Psoas muscle (tissue), 8 donors: Measurements from ENCODE around the gene MT1F. TPM values are rescaled to one million over a fixed set of nuclear protein-coding genes. Genes with fewer than 3 reads are reported as not detected.
"Not testable (repeated sequence)": the region's sequence is repeated elsewhere in the genome, so short reads cannot be mapped to it uniquely, and the experiment has no call there.

Experiments used
- ATAC-seq, 4 donors: fragments of 200-7000 bp; cut with Tn5 transposase; one replicate each; pipeline ENCODE4 v1.9.1; 2020; ENCODE audit warnings: moderate library complexity in 3 of 4, mild to moderate bottlenecking in 2 of 4
- DNase-seq, 2 donors: peaks; one replicate each; pipeline ENCODE4 v3.0.0-alpha.2; 2020
- H3K27ac ChIP-seq: fragments of 200-600 bp; one replicate; pipeline ENCODE4 v1.8.0; 2022
- H3K27me3 ChIP-seq, 3 donors: fragments of 200-600 bp in 1 of 3; one replicate each; pipeline versions ENCODE4 v1.6.1 to v1.8.0; 2013 to 2022; ENCODE audit warnings: low read length in 2 of 3, mild to moderate bottlenecking in 2 of 3, moderate library complexity in 1 of 3; ENCODE audit not compliant: insufficient read depth in 3 of 3
- H3K36me3 ChIP-seq, 2 donors: fragments of 200-600 bp in 1 of 2; one replicate each; pipeline versions ENCODE4 v1.6.1 to v1.8.0; 2013 to 2022; ENCODE audit warnings: low read depth in 1 of 2, mild to moderate bottlenecking in 1 of 2, moderate library complexity in 1 of 2; ENCODE audit not compliant: insufficient read depth in 1 of 2
- H3K4me1 ChIP-seq: fragments of 200-600 bp; one replicate; pipeline ENCODE4 v1.8.0; 2022
- H3K4me3 ChIP-seq: fragments of 200-600 bp; one replicate; pipeline ENCODE4 v1.8.0; 2022; ENCODE audit warnings: mild to moderate bottlenecking
- H3K9me3 ChIP-seq: fragments of 200-600 bp; one replicate; pipeline ENCODE4 v1.8.0; 2022
- WGBS, 3 donors: extraction: QIAGEN DNeasy Blood & Tissue Kit; methylation state at CpG; one replicate each; pipeline versions ENCODE4 v1.1.6 to v1.1.7; 2013; 5-methylcytosine and 5-hydroxymethylcytosine counted together
- intact Hi-C, 2 donors: fragments of 100-400 bp; cut with DNase I; formaldehyde crosslinking; loops; one replicate each; pipeline versions ENCODE4 v1.11.0 to v1.14.2; 2022
- polyA plus RNA-seq, 3 donors: library from polyadenylated mRNA; stranded (reverse); fragments of 200-250 nt; gene quantifications; one replicate each; pipeline ENCODE4 v1.2.3, GENCODE V29; 2013
- total RNA-seq, 4 donors: library from RNA; stranded (reverse); fragmentation: NEBNext Ultra II Directional in 2 of 4; extraction: Animal tissue kit (Norgen Biotek cat#: 25700) in 2 of 4; gene quantifications; one replicate each; pipeline versions ENCODE4 v1.2.1 to v1.2.4, GENCODE V29; 2021 to 2023
- TF ChIP-seq, protein P1 (sequence below): fragments of 200-600 bp; IDR thresholded peaks from one replicate; pipeline ENCODE4 v1.8.0; 2022; ENCODE audit warnings: antibody characterized with exemption
- donor health status: healthy with polysubstance abuse.
- donor health status: DM: no; HTN: no; CAD: no; lungs with moderate emphysema.
- donor health status: Bipolar disorder and iron deficiency.
- donor health status: healthy.
- donor health status: DM: yes; HTN: yes; CAD: no.
- donor health status: DM: no; HTN: no; CAD: no.
- donor health status: DM: no; HTN: no; CAD: no.
- donor health status: DM: yes; HTN: yes; CAD: no.

MT1F gene
- total and polyA plus RNA-seq, 7 donors, result 0.73 to 3.2 (median 1.2) TPM; not detected in 1

GRCh38 chr16:56667581-56668571 is 10.1 kb downstream of the MT1F start, which contains the start of gene MT1G:
TSS of gene MT1G (minus strand) at chr16:56668065. CDS start at chr16:56667993, 72 bp downstream.
- peaks cover 2 to 55% (median 4%) of the 10 kb centered on the region in 3 donors for H3K27me3 ChIP-seq
- 21 to 24% (median 22%) methylated on average over 38 to 46 of the region's 46 CpGs for WGBS, 3 donors
- DNase-seq (peak; percentile 68 to 78), ATAC-seq (peak; percentile 72 to 78 (median 76))
- H3K27ac ChIP-seq, result no peak within 1 kb of the TSS
- H3K36me3 ChIP-seq, result no peaks in the 10 kb centered on the region
- peak within 1 kb of the TSS; percentile 30 for H3K4me3 ChIP-seq
- no peaks in the 10 kb centered on the region for H3K9me3 ChIP-seq
- H3K4me1 ChIP-seq, result no peaks in the 10 kb centered on the region
- TF ChIP-seq, protein P1, sequence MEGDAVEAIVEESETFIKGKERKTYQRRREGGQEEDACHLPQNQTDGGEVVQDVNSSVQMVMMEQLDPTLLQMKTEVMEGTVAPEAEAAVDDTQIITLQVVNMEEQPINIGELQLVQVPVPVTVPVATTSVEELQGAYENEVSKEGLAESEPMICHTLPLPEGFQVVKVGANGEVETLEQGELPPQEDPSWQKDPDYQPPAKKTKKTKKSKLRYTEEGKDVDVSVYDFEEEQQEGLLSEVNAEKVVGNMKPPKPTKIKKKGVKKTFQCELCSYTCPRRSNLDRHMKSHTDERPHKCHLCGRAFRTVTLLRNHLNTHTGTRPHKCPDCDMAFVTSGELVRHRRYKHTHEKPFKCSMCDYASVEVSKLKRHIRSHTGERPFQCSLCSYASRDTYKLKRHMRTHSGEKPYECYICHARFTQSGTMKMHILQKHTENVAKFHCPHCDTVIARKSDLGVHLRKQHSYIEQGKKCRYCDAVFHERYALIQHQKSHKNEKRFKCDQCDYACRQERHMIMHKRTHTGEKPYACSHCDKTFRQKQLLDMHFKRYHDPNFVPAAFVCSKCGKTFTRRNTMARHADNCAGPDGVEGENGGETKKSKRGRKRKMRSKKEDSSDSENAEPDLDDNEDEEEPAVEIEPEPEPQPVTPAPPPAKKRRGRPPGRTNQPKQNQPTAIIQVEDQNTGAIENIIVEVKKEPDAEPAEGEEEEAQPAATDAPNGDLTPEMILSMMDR, result no peak
- intact Hi-C loops, result no loop called here

DNA sequence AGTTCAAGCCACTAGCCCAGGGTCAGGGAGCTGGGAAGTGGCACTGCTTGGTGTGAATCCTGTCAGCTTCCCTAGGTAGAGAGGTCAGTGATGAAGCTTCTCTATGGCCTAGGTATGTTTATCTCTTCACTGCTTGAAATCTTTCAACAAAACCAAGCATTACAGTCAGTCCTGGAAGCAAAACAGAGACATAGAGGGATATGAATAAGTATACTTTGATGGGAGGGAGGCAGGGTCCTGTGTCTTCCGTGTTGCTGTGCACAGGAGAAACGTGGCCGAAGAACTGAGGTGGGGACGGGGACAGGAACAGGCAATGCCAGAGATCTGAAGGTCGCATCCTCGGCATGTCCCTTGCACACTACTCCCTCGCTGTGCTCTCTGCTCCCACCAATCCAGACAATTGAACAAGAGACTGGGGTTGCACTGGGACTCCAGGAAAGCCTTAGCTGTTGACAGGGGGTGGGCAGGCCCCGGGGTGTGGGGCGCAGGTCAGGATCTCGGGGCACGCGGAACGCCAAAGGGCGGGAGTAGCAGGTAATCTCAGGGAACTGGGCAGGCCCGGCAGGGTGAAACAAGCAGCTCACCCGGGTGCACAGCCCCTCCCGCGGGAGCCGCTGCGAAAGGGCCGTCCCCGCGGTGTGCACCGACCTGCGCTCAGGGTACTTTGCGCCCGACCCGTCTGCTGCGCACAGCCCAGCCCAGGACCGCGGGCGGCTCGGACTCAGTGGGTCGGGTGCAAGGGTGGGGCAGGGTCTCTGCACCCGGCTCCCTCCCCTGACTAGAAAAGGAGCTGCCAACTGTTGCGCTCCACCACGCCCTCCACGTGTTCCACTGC is 11.5 kb downstream of the MT1F start, which contains the start of gene MT1H:
Gene MT1H (plus strand): TSS at position 810 of the 835 bp plus-strand sequence. CDS start 71 bp downstream, outside the sequence.
- Histone ChIP-seq H3K4me3 (no peak within 1 kb of the TSS), H3K27me3 (peaks cover 0 to 46% (median 4%) of the 10 kb centered on the region in 3 donors), H3K9me3 (no peaks in the 10 kb centered on the region), H3K27ac (no peak within 1 kb of the TSS), H3K4me1 (no peaks in the 10 kb centered on the region), H3K36me3 (no peaks in the 10 kb centered on the region)
- no peak for DNase-seq
- WGBS, 3 donors, result 40 to 46% (median 44%) methylated on average over 34 to 38 of the region's 38 CpGs
- TF ChIP-seq, protein P1, result no peak
- intact Hi-C loops, result no loop called here
- ATAC-seq, result no peak

DNA sequence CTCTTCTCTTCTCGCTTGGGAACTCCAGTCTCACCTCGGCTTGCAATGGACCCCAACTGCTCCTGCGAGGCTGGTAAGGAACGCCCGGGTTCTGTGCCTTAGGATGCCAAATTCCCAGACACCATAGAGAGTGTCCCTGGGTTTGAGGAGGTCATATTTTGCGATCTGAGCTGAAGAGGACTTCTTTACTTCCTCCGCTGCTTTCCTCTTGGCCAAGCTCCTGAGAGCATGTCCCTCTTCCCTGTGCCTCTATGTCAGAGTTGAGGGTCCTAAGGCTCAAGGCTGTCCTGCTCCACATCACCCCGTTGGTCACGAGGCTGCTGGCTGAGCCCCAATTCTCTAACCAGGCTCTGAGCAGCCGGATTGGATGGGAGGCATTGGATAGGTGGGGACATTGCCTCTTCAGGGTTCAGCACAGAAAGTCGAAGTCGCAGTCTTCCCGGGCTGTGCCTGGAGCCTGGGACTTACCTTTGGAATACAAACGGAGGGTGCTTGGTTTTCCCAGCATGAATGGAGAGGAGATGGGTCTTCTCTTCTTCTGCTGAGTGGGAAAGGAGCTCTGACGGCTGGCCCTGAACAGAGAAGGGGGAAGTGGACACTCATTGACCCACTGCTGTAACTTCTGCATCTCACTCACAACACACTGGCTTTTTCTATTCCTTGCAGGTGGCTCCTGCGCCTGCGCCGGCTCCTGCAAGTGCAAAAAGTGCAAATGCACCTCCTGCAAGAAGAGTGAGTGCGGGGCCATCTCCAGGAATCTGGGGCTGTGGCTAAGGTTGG is 12.3 kb downstream of the MT1F start:
- DNase-seq (no peak), ATAC-seq (no peak)
- Histone ChIP-seq H3K4me3 (no peak overlapping the region), H3K4me1 (no peaks in the 10 kb centered on the region), H3K9me3 (no peaks in the 10 kb centered on the region), H3K27ac (no peak overlapping the region), H3K27me3 (peaks cover 0 to 45% (median 4%) of the 10 kb centered on the region in 3 donors), H3K36me3 (no peaks in the 10 kb centered on the region)
- intact Hi-C loops, result loop anchor here in 1 of 2 donors (5.0 kb wide), 1 partner anchor 38 kb away; the partner anchor contains the start of gene MT1M
- TF ChIP-seq, protein P1, result no peak
- 41 to 43% (median 42%) methylated on average over 19 of the region's 19 CpGs for WGBS, 3 donors

- TF ChIP-seq, protein P1, result no peak
- 56 to 72% (median 68%) methylated on average over 2 of the region's 2 CpGs for WGBS, 3 donors
- DNase-seq (no peak), ATAC-seq (no peak)
- Histone ChIP-seq H3K4me3 (no peak overlapping the region), H3K27ac (no peak overlapping the region), H3K9me3 (no peaks in the 10 kb centered on the region), H3K4me1 (no peaks in the 10 kb centered on the region), H3K36me3 (no peaks in the 10 kb centered on the region), H3K27me3 (peaks cover 0 to 45% (median 4%) of the 10 kb centered on the region in 3 donors)
- intact Hi-C loops, result loop anchor here in 1 of 2 donors (5.0 kb wide), 1 partner anchor 38 kb away; the partner anchor contains the start of gene MT1M
These were observed 12.8 kb downstream of the MT1F start for GRCh38 chr16:56670620-56670934.

- WGBS, 3 donors, result 44 to 73% (median 58%) methylated on average over 2 of the region's 2 CpGs
- H3K9me3 ChIP-seq, H3K4me1 ChIP-seq, H3K36me3 ChIP-seq, H3K4me3 ChIP-seq, H3K27ac ChIP-seq, DNase-seq: not testable (repeated sequence)
- intact Hi-C loops, result loop anchor here in 1 of 2 donors (2.0 to 5.0 kb wide), 3 partner anchors 31 to 69 kb away; partner anchors contain the start of gene MT1M
- peaks cover 0 to 48% (median 4%) of the 10 kb centered on the region in 3 donors for H3K27me3 ChIP-seq
- ATAC-seq, result peak in 1 of 4 donors; percentile 14
These were observed 13.9 kb downstream of the MT1F start for GRCh38 chr16:56671691-56672090.

DNA sequence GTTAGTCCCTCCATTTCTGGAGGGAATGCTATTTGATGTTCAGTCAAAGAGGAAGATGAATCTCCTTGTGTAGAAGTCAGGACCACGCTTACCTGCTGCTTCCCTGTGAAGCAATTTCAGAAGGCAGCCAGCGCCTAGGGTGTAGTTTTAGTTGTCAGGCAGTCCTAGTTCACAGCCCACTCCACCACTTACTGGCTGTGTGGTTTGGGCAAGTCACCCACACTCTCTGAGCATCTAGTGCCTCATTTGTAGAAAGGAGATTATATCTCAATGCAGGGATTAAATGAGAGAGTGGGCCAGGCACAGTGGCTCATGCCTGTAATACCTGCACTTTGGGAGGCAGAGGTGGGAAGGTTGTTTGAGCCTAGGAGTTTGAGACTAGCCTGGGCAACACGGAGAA is 14.4 kb downstream of the MT1F start:
- DNase-seq, H3K4me3 ChIP-seq, H3K9me3 ChIP-seq, ATAC-seq, H3K36me3 ChIP-seq, H3K4me1 ChIP-seq, H3K27ac ChIP-seq: not testable (repeated sequence)
- intact Hi-C loops, result loop anchor here in 1 of 2 donors (2.0 to 5.0 kb wide), 3 partner anchors 31 to 69 kb away; partner anchors contain the start of gene MT1M
- 80 to 98% (median 97%) methylated on average over 3 of the region's 3 CpGs for WGBS, 3 donors
- H3K27me3 ChIP-seq, result peaks cover 0 to 44% (median 4%) of the 10 kb centered on the region in 3 donors
